HUES64 (cell line): ENCODE results near the gene TENM4.
A peak's percentile ranks its signal among the peaks of the same experiment; 100 is the strongest.

ENCODE experiments used
- H3K27ac ChIP-seq: 2 replicates; pipeline ENCODE4 v1.7.0; 2013; ENCODE audit warnings: low read depth, low read length, inconsistent platforms
- H3K27me3 ChIP-seq: 2 replicates; pipeline ENCODE4 v1.6.1; 2013; ENCODE audit warnings: mild to moderate bottlenecking, low read length; ENCODE audit not compliant: insufficient read depth
- H3K36me3 ChIP-seq: 2 replicates; pipeline ENCODE4 v1.6.1; 2013; ENCODE audit warnings: mild to moderate bottlenecking, low read length; ENCODE audit not compliant: insufficient read depth
- H3K4me1 ChIP-seq: 2 replicates; pipeline ENCODE4 v1.6.1; 2013; ENCODE audit warnings: mild to moderate bottlenecking, low read length, moderate library complexity; ENCODE audit not compliant: insufficient read depth
- H3K4me3 ChIP-seq: 2 replicates; pipeline ENCODE4 v1.5.1; 2013; ENCODE audit warnings: mild to moderate bottlenecking, low read length, moderate library complexity
- H3K9ac ChIP-seq: 2 replicates; pipeline ENCODE4 v1.6.1; 2013; ENCODE audit warnings: mild to moderate bottlenecking, low read depth, low read length
- H3K9me3 ChIP-seq: 2 replicates; pipeline ENCODE4 v1.6.1; 2013; ENCODE audit warnings: low read depth, low read length; ENCODE audit not compliant: insufficient read depth
- WGBS: fragments of 150-250, 120-280 bp; methylation state at CpG from one replicate; pipeline ENCODE4 v1.1.7; 2013; ENCODE audit warnings: missing lambda C conversion rate; 5-methylcytosine and 5-hydroxymethylcytosine counted together

The TENM4 gene

DNA sequence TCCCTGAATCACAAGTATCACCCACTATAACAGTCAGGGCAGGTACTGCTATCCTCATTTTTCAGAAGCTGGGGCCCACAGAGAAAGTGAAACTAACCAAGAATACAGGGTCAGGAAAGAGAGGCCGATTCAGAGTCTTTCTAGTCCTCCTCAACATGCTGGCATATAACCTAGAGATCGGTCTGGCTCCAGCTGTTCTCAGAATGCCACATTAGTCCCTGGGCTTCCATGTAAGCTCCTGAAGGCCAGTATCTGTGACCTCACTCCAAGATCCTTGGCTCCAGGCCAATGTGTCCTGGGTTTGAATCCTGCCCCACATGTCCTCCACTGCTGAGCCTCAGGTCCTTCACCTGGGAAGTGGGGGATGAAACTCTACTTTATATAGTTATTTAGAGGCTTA lies 50.4 kb downstream of the TENM4 start:
- no peak overlapping the region for H3K9ac ChIP-seq
- WGBS: 90% methylated on average over 2 of the region's 2 CpGs

DNA sequence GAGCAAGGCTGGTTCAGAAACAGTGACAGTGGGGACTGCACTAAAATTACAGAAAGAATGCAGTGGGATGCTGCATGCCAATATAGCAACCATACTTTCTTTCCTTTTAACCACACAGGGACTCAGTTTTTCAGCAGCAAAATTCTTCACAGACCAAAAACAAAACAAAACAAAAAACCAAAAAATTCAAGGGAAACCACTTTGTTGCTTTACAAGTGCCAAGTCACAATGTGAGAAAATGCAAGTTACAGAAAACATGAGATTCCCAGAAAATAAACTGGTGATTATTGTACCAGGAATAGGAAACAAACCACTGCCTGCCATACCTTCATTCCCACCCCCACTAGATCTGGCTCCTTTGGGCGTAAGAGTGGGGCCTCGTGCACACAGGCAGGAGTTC lies 52.6 kb downstream of the TENM4 start:
- H3K4me3 ChIP-seq: no peak overlapping the region
- no peaks in the 10 kb centered on the region for H3K27me3 ChIP-seq

More for the DNA sequence above, 50.4 kb downstream of the TENM4 start:
- Histone ChIP-seq H3K9me3 (no peaks in the 10 kb centered on the region), H3K4me1 (peaks cover 23% of the 10 kb centered on the region), H3K36me3 (no peaks in the 10 kb centered on the region), H3K4me3 (no peak overlapping the region), H3K27me3 (no peaks in the 10 kb centered on the region), H3K27ac (no peak overlapping the region)

DNA sequence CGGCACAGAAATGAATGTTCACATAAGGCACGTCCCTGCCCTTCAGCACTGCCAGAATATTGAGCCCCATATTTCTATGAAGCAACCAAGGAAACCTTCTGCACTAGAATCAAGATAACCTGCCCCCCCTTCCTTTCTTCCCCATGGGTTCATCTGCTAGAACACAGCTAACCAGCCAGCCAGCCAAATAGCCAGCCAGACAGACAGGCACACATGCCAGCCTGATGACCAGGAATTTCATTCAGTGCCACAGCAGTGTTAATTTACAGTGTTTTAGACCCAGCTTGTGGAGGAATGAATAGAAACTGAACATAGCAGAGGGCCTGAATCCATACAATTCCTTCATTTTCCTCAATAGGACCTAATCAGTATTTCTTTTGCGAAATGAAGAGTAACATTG lies 57.0 kb downstream of the TENM4 start:
- Histone ChIP-seq H3K9me3 (no peaks in the 10 kb centered on the region), H3K27ac (no peak overlapping the region), H3K36me3 (no peaks in the 10 kb centered on the region), H3K4me3 (no peak overlapping the region), H3K4me1 (peaks cover 7% of the 10 kb centered on the region; the same call in 1 of the 2 replicates), H3K27me3 (no peaks in the 10 kb centered on the region), H3K9ac (no peak overlapping the region)
- WGBS: 95% methylated on average over 3 of the region's 3 CpGs

More for the DNA sequence above, 52.6 kb downstream of the TENM4 start:
- 85% methylated on average over 2 of the region's 2 CpGs for WGBS
- Histone ChIP-seq H3K4me1 (peaks cover 9% of the 10 kb centered on the region), H3K27ac (no peak overlapping the region), H3K9me3 (no peaks in the 10 kb centered on the region), H3K36me3 (no peaks in the 10 kb centered on the region), H3K9ac (no peak overlapping the region)

- H3K4me3 ChIP-seq: no peak overlapping the region
- no peaks in the 10 kb centered on the region for H3K27me3 ChIP-seq
- no peaks in the 10 kb centered on the region for H3K9me3 ChIP-seq
- H3K4me1 ChIP-seq: peaks cover 7% of the 10 kb centered on the region; the same call in 1 of the 2 replicates
- H3K9ac ChIP-seq: no peak overlapping the region
- no peak overlapping the region for H3K27ac ChIP-seq
- no peaks in the 10 kb centered on the region for H3K36me3 ChIP-seq
- WGBS: 82% methylated on average over 6 of the region's 6 CpGs
Observed at GRCh38 chr11:79382301-79383050, 58.4 kb downstream of the TENM4 start.

DNA sequence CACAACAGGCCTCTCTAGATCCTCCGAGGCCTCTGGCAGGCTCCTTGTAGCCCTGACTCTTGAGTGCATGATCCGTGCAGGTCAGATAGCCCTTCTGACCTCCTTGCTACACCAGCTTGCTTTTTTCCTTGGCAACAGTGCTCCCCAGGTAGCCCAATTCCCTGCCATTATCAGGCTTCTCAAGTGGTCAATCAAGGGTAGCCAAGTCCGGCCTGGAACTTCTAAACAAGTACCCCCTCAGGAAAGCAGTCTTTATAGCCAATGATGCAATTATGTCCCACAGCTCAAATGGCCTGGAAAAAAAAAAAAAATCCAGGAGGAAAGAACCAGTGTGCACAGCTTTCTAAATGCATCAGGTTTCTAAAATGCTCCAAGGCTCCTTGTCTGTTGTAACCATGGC lies 59.8 kb downstream of the TENM4 start:
- no peak overlapping the region for H3K4me3 ChIP-seq
- H3K36me3 ChIP-seq: no peaks in the 10 kb centered on the region
- H3K27me3 ChIP-seq: no peaks in the 10 kb centered on the region
- peaks cover 7% of the 10 kb centered on the region; the same call in 1 of the 2 replicates for H3K9me3 ChIP-seq
- no peak overlapping the region for H3K27ac ChIP-seq
- 64% methylated on average over 3 of the region's 3 CpGs for WGBS
- H3K9ac ChIP-seq: no peak overlapping the region
- H3K4me1 ChIP-seq: peaks cover 14% of the 10 kb centered on the region

DNA sequence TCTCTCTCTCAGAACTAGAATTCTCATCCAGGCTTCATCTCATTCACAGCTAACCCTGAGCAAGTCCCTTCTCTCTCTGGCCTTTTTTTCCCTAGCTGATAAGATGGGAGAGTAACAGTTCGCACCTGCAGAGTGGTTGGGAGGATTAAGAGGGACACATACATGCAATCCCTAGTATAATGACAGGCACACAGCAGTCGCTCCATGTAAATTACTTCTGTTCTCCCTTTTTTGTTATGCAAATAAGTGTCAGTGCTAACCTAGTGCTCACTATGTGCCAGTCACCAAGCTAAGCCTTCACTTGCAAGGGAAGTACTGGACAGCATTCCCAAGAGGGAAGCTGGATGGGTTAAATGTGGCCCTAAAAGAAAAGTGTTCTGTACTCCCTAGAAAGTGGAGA lies 63.4 kb downstream of the TENM4 start:
- Histone ChIP-seq H3K27me3 (no peaks in the 10 kb centered on the region), H3K4me1 (peaks cover 38% of the 10 kb centered on the region)
- WGBS: 20% methylated on average over 1 of the region's 2 CpGs

DNA sequence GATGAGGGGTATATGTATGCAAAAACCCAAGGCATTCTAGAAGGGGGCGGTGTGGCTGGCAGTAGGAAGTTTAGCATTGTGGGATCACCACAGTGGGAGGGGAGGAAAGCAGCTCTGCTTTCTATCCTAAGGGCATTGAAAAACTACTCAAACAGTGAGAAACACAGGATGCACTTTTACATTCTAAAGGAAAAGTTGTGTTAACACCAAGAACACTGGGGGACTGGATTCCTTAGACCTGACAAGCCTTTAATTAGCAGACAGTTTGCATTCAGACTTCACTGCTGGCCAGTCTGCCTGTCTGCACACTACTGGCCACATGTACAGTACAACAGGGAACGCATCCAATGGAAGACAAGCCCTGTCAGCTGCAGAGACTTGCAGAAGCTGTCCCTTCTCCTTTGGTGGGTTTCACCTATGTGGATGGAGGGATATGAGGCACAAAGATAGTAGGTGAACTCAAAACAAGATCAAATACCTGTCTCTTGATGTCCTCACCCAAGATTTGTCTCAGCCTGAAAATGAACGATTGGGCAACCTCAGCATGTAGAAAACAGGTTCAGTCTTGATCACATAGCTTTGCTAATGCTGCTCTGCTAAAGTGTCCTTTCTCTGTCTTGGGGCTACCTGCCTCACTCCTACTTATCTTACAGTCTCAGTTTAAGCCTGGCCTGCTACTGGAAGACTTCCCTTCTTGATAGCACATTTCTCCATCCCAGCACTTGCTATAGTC lies 64.8 kb downstream of the TENM4 start:
- 31% methylated on average over 3 of the region's 3 CpGs for WGBS
- Histone ChIP-seq H3K36me3 (no peaks in the 10 kb centered on the region), H3K4me3 (no peak overlapping the region), H3K27ac (peak overlapping the region; percentile 74), H3K27me3 (no peaks in the 10 kb centered on the region), H3K9ac (peak overlapping the region; percentile 39; the same call in 1 of the 2 replicates), H3K9me3 (peaks cover 7% of the 10 kb centered on the region; the same call in 1 of the 2 replicates), H3K4me1 (peaks cover 43% of the 10 kb centered on the region)

More for the DNA sequence above, 63.4 kb downstream of the TENM4 start:
- H3K9me3 ChIP-seq: peaks cover 7% of the 10 kb centered on the region; the same call in 1 of the 2 replicates
- no peak overlapping the region for H3K4me3 ChIP-seq
- no peak overlapping the region; the same call in 1 of the 2 replicates for H3K27ac ChIP-seq
- H3K36me3 ChIP-seq: no peaks in the 10 kb centered on the region
- H3K9ac ChIP-seq: no peak overlapping the region

DNA sequence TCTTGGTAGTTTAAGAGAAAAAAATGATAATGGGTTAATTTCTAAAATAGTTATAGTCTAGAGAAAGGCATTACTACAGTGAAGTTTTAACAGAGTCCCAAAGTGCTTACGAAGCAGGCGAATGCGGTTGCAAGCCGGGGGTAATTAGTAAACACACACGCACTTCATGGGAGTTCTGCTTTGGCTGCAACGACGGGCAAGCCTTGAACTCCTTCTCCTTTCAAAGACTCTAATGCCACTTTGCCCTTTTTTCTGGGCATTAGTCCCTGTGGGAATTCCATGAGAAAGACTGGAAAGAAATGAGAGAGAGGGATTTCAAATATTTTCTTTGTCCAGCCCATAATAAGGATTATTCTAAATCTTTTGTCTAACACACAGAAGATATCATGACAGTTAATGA lies 66.1 kb downstream of the TENM4 start:
- Histone ChIP-seq H3K27me3 (no peaks in the 10 kb centered on the region), H3K27ac (no peak overlapping the region), H3K9me3 (peaks cover 7% of the 10 kb centered on the region; the same call in 1 of the 2 replicates), H3K4me1 (peaks cover 38% of the 10 kb centered on the region), H3K4me3 (no peak overlapping the region), H3K36me3 (no peaks in the 10 kb centered on the region), H3K9ac (no peak overlapping the region)
- WGBS: 30% methylated on average over 7 of the region's 7 CpGs

DNA sequence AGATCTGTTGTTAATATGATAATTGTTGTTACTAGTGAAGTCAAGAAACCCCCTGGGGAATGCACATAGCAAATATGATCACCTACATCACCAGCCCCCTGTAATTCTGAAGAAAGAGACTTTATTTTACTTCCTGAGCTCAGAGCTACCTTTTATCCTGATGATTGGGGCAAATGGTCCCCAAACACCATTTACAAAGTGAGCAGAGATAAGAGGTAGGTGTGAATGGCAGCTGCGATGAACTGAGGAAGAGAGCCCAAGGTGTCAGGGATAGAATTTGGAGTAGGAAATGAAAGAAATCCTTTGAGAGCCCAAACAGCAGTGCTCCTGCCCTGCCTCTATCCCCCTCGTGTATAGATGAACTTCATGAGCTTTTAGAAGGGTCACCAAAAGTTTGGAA lies 69.1 kb downstream of the TENM4 start:
- Histone ChIP-seq H3K9me3 (0 out of 2 replicates have a peak, but pooled peaks cover under 1% of the 10 kb centered on the region), H3K4me1 (peaks cover 40% of the 10 kb centered on the region), H3K36me3 (no peaks in the 10 kb centered on the region), H3K27me3 (no peaks in the 10 kb centered on the region), H3K4me3 (no peak overlapping the region), H3K9ac (no peak overlapping the region), H3K27ac (no peak overlapping the region)
- WGBS: 54% methylated on average over 2 of the region's 2 CpGs

DNA sequence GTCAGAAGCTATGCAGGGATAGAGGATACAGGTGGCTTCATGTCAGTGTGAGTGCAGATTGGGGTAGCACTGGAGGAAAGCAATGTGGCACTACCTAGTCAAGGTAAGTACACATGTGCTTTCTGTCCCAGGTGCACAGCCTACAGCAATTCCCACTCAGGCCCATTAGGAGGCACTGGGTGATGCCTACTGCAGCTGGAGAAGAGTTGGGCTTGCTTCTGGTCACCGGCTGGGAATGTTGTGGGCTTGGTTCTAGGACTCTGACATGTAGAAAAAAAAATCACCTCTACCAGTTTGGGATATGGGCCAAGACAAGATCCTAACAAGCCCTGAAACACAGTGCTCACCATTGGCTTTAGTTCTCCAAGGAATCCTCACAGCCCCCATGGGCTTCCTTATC lies 69.7 kb downstream of the TENM4 start:
- Histone ChIP-seq H3K27ac (no peak overlapping the region), H3K36me3 (no peaks in the 10 kb centered on the region), H3K9me3 (no peaks in the 10 kb centered on the region), H3K4me1 (peaks cover 34% of the 10 kb centered on the region), H3K9ac (no peak overlapping the region), H3K27me3 (no peaks in the 10 kb centered on the region), H3K4me3 (no peak overlapping the region)
- 57% methylated on average over 1 of the region's 1 CpG for WGBS

DNA sequence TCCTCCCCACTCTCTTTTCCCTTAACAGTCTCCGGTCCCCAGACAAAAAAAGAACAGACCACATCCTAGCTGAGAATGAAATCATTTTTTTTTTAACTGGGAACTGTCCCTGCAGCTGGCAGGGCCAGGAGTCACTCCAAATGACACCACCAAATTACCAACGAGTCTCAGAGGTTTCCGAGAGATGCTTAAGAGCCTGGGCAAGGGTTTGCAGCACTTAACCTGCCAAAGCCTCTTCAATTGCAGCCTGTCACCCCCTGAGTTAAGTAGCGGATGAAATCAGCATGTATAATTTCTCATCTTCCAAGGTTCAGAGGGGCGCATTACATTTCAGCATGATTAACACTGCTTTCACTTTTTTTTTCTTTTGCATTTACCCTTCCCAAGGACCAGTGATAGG lies 71.8 kb downstream of the TENM4 start:
- no peaks in the 10 kb centered on the region for H3K36me3 ChIP-seq
- H3K4me3 ChIP-seq: no peak overlapping the region
- no peaks in the 10 kb centered on the region for H3K27me3 ChIP-seq
- H3K27ac ChIP-seq: no peak overlapping the region
- whole genome bisulfite sequencing: 92% methylated on average over 5 of the region's 5 CpGs
- H3K9ac ChIP-seq: no peak overlapping the region
- peaks cover 14% of the 10 kb centered on the region for H3K4me1 ChIP-seq
- no peaks in the 10 kb centered on the region for H3K9me3 ChIP-seq
